SK-N-SH treated with all-trans-retinoic acid at 6 μM for 48 hours (cell line): ENCODE measurements around the gene HOXB7.

ENCODE experiments used
- ATAC-seq: fragments of 200-7000 bp; cut with Tn5 transposase; 3 replicates; pipeline ENCODE4 v1.9.1; 2020; ENCODE audit warnings: mild to moderate bottlenecking, moderate library complexity
- ARNTL ChIP-seq: fragments of 450-650 bp; formaldehyde crosslinking; IDR thresholded peaks from 2 replicates; pipeline ENCODE4 v1.5.0; 2020; ENCODE audit warnings: low read depth, mild to moderate bottlenecking, moderate library complexity, borderline replicate concordance
- BACH2 ChIP-seq: fragments of 250-450 bp; sonication (Bioruptor Pico); IDR thresholded peaks from 2 replicates; pipeline ENCODE4 v1.9.0; 2021; ENCODE audit warnings: mild to moderate bottlenecking, borderline replicate concordance
- CSDC2 ChIP-seq: fragments of 250-450 bp; sonication (Bioruptor Pico); IDR thresholded peaks from 2 replicates; pipeline ENCODE4 v1.5.0; 2020; ENCODE audit warnings: mild to moderate bottlenecking, moderate library complexity
- ESRRG ChIP-seq: fragments of 250-450 bp; sonication (Bioruptor Pico); IDR thresholded peaks from 2 replicates; pipeline ENCODE4 v1.6.1; 2021; ENCODE audit warnings: mild to moderate bottlenecking
- GLIS3 ChIP-seq: fragments of 250-450 bp; sonication (Bioruptor Pico); IDR thresholded peaks from 2 replicates; pipeline ENCODE4 v1.5.0; 2020; ENCODE audit warnings: mild to moderate bottlenecking, moderate library complexity
- ISL1 ChIP-seq: fragments of 250-450 bp; sonication (Bioruptor Pico); IDR thresholded peaks from 2 replicates; pipeline ENCODE4 v2.1.2; 2022; ENCODE audit warnings: mild to moderate bottlenecking, moderate library complexity
- RARB ChIP-seq: fragments of 250-450 bp; sonication (Bioruptor Pico); IDR thresholded peaks from 2 replicates; pipeline ENCODE4 v1.8.0; 2021; ENCODE audit warnings: mild to moderate bottlenecking, moderate library complexity
- TCF4 ChIP-seq: fragments of 250-450 bp; sonication (Bioruptor Pico); IDR thresholded peaks from 2 replicates; pipeline ENCODE4 v1.8.0; 2021; ENCODE audit warnings: mild to moderate bottlenecking, moderate library complexity, borderline replicate concordance
- TOX ChIP-seq: fragments of 250-450 bp; sonication (Bioruptor Pico); IDR thresholded peaks from 2 replicates; pipeline ENCODE4 v1.8.0; 2021; ENCODE audit warnings: mild to moderate bottlenecking, moderate library complexity, borderline replicate concordance
- ZC3H10 ChIP-seq: fragments of 250-450 bp; sonication (Bioruptor Pico); IDR thresholded peaks from 2 replicates; pipeline ENCODE4 v1.5.1; 2021; ENCODE audit warnings: mild to moderate bottlenecking, moderate library complexity
- ZFP3 ChIP-seq: fragments of 250-450 bp; sonication (Bioruptor Pico); IDR thresholded peaks from 2 replicates; pipeline ENCODE4 v1.5.0; 2020; ENCODE audit warnings: mild to moderate bottlenecking, moderate library complexity
- ZFP30 ChIP-seq: fragments of 450-650 bp; formaldehyde crosslinking; IDR thresholded peaks from 2 replicates; pipeline ENCODE4 v1.5.0; 2022; ENCODE audit warnings: mild to moderate bottlenecking, moderate library complexity
- TF ChIP-seq, protein P1 (sequence below): fragments of 250-450 bp; sonication (Bioruptor Pico); IDR thresholded peaks from 2 replicates; pipeline ENCODE4 v1.8.0; 2020; ENCODE audit warnings: mild to moderate bottlenecking, moderate library complexity, borderline replicate concordance
- TF ChIP-seq, protein P2 (sequence below): fragments of 250-450 bp; sonication (Bioruptor Pico); IDR thresholded peaks from 2 replicates; pipeline ENCODE4 v1.8.0; 2021; ENCODE audit warnings: low read depth, mild to moderate bottlenecking, moderate library complexity, borderline replicate concordance
- TF ChIP-seq, protein P3 (sequence below): fragments of 250-450 bp; sonication (Bioruptor Pico); IDR thresholded peaks from 2 replicates; pipeline ENCODE4 v1.5.0; 2020; ENCODE audit warnings: mild to moderate bottlenecking, moderate library complexity
- TF ChIP-seq, protein P4 (sequence below): fragments of 250-450 bp; sonication (Bioruptor Pico); IDR thresholded peaks from 2 replicates; pipeline ENCODE4 v1.5.1; 2020; ENCODE audit warnings: low read depth, mild to moderate bottlenecking, moderate library complexity
- TF ChIP-seq, protein P5 (sequence below): fragments of 250-450 bp; sonication (Bioruptor Pico); IDR thresholded peaks from 2 replicates; pipeline ENCODE4 v1.5.1; 2021; ENCODE audit warnings: mild to moderate bottlenecking, moderate library complexity

HOXB7 gene

DNA sequence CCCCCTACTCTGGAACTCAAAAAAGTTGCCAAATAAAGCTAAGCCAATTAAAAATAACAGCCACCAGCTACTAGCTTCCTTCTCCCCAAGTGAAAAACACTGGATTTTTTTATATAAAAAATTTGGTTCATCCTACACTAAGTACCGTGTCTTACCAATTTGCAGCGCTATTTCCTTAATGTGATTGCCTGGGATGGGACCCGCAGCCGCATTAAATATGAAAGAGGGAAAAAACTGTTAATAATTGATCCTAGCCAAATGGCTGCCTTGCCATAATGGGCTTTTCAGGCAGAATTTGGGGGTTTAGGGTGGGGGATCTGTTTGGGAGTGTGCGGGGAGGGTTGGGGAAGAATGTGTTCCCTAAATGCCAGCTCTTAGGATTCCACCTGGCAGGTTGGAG, 13.3 kb upstream of the HOXB7 start:
- ATAC-seq = no peak
- TF ChIP-seq, protein P1, sequence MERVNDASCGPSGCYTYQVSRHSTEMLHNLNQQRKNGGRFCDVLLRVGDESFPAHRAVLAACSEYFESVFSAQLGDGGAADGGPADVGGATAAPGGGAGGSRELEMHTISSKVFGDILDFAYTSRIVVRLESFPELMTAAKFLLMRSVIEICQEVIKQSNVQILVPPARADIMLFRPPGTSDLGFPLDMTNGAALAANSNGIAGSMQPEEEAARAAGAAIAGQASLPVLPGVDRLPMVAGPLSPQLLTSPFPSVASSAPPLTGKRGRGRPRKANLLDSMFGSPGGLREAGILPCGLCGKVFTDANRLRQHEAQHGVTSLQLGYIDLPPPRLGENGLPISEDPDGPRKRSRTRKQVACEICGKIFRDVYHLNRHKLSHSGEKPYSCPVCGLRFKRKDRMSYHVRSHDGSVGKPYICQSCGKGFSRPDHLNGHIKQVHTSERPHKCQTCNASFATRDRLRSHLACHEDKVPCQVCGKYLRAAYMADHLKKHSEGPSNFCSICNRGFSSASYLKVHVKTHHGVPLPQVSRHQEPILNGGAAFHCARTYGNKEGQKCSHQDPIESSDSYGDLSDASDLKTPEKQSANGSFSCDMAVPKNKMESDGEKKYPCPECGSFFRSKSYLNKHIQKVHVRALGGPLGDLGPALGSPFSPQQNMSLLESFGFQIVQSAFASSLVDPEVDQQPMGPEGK (CRISPR knock-in tag) = no peak
- no peak for TF ChIP-seq ESRRG (CRISPR knock-in tag)

DNA sequence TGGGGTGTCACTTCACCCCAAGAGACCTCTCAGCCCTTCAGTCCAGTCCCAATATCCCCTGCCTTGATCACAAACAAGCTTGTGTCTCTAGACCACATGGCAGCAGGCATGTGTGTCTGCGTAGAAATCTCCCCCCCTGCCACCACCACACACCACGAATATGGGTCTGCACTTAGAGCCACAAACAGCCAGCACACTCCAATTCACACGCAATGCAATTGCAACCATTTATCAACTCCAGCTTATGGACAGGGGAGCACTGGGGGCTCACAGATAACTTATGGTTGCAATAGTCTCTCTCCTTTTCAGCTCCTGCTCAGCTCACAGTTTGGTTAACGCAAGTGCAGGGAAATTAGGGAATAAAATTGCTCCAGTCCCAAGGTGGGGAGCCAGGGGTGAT, 12.8 kb upstream of the HOXB7 start:
- TF ChIP-seq ZFP30 (no peak), CSDC2 (CRISPR knock-in tag) (no peak), BACH2 (CRISPR knock-in tag) (no peak), ZFP3 (CRISPR knock-in tag) (no peak)
- TF ChIP-seq, protein P1 (CRISPR knock-in tag) = no peak
- TF ChIP-seq, protein P2, sequence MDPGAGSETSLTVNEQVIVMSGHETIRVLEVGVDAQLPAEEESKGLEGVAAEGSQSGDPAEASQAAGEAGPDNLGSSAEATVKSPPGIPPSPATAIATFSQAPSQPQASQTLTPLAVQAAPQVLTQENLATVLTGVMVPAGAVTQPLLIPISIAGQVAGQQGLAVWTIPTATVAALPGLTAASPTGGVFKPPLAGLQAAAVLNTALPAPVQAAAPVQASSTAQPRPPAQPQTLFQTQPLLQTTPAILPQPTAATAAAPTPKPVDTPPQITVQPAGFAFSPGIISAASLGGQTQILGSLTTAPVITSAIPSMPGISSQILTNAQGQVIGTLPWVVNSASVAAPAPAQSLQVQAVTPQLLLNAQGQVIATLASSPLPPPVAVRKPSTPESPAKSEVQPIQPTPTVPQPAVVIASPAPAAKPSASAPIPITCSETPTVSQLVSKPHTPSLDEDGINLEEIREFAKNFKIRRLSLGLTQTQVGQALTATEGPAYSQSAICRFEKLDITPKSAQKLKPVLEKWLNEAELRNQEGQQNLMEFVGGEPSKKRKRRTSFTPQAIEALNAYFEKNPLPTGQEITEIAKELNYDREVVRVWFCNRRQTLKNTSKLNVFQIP (CRISPR knock-in tag) = no peak
- TF ChIP-seq, protein P3, sequence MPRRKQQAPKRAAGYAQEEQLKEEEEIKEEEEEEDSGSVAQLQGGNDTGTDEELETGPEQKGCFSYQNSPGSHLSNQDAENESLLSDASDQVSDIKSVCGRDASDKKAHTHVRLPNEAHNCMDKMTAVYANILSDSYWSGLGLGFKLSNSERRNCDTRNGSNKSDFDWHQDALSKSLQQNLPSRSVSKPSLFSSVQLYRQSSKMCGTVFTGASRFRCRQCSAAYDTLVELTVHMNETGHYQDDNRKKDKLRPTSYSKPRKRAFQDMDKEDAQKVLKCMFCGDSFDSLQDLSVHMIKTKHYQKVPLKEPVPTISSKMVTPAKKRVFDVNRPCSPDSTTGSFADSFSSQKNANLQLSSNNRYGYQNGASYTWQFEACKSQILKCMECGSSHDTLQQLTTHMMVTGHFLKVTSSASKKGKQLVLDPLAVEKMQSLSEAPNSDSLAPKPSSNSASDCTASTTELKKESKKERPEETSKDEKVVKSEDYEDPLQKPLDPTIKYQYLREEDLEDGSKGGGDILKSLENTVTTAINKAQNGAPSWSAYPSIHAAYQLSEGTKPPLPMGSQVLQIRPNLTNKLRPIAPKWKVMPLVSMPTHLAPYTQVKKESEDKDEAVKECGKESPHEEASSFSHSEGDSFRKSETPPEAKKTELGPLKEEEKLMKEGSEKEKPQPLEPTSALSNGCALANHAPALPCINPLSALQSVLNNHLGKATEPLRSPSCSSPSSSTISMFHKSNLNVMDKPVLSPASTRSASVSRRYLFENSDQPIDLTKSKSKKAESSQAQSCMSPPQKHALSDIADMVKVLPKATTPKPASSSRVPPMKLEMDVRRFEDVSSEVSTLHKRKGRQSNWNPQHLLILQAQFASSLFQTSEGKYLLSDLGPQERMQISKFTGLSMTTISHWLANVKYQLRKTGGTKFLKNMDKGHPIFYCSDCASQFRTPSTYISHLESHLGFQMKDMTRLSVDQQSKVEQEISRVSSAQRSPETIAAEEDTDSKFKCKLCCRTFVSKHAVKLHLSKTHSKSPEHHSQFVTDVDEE (CRISPR knock-in tag) = no peak
- TF ChIP-seq, all 23 proteins: peak for 0
- ATAC-seq = no peak

DNA sequence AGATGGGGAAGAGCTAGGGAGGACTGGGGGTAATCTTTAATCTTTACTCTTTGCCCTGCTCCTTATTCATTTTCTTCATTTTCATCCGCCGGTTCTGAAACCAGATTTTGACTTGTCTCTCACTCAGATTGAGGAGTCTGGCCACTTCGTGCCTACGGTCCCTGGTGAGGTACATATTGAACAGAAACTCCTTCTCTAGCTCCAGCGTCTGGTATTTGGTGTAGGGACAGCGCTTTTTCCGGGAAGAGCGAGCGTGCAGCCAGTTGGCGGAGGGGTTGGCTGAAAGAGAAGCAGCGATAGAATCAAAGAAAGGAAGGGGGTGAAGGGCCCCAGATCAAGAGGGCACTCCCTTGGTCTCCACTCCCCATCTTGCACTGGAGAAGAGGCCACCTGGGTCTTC, 12.0 kb upstream of the HOXB7 start:
- TF ChIP-seq, protein P3 (CRISPR knock-in tag) = no peak
- TF ChIP-seq ZFP30 (no peak), ISL1 (CRISPR knock-in tag) (no peak), RARB (CRISPR knock-in tag) (no peak), ESRRG (CRISPR knock-in tag) (no peak), GLIS3 (CRISPR knock-in tag) (no peak), ZFP3 (CRISPR knock-in tag) (no peak), TCF4 (CRISPR knock-in tag) (no peak), TOX (CRISPR knock-in tag) (no peak), ARNTL (CRISPR knock-in tag) (no peak), ZC3H10 (CRISPR knock-in tag) (no peak)
- TF ChIP-seq, protein P4, sequence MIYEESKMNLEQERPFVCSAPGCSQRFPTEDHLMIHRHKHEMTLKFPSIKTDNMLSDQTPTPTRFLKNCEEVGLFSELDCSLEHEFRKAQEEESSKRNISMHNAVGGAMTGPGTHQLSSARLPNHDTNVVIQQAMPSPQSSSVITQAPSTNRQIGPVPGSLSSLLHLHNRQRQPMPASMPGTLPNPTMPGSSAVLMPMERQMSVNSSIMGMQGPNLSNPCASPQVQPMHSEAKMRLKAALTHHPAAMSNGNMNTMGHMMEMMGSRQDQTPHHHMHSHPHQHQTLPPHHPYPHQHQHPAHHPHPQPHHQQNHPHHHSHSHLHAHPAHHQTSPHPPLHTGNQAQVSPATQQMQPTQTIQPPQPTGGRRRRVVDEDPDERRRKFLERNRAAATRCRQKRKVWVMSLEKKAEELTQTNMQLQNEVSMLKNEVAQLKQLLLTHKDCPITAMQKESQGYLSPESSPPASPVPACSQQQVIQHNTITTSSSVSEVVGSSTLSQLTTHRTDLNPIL = no peak
- TF ChIP-seq, protein P1 (CRISPR knock-in tag) = no peak
- TF ChIP-seq, protein P5, sequence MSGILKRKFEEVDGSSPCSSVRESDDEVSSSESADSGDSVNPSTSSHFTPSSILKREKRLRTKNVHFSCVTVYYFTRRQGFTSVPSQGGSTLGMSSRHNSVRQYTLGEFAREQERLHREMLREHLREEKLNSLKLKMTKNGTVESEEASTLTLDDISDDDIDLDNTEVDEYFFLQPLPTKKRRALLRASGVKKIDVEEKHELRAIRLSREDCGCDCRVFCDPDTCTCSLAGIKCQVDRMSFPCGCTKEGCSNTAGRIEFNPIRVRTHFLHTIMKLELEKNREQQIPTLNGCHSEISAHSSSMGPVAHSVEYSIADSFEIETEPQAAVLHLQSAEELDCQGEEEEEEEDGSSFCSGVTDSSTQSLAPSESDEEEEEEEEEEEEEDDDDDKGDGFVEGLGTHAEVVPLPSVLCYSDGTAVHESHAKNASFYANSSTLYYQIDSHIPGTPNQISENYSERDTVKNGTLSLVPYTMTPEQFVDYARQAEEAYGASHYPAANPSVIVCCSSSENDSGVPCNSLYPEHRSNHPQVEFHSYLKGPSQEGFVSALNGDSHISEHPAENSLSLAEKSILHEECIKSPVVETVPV (CRISPR knock-in tag) = no peak
- ATAC-seq = no peak
